SK-N-SH treated with all-trans-retinoic acid at 6 μM for 48 hours (cell line): ENCODE results near the gene B4GALNT3.

Experiments
- ARNTL ChIP-seq: fragments of 450-650 bp; formaldehyde crosslinking; IDR thresholded peaks from 2 replicates; pipeline ENCODE4 v1.5.0; 2020; ENCODE audit warnings: low read depth, mild to moderate bottlenecking, moderate library complexity, borderline replicate concordance
- CSDC2 ChIP-seq: fragments of 250-450 bp; sonication (Bioruptor Pico); IDR thresholded peaks from 2 replicates; pipeline ENCODE4 v1.5.0; 2020; ENCODE audit warnings: mild to moderate bottlenecking, moderate library complexity
- ESRRG ChIP-seq: fragments of 250-450 bp; sonication (Bioruptor Pico); IDR thresholded peaks from 2 replicates; pipeline ENCODE4 v1.6.1; 2021; ENCODE audit warnings: mild to moderate bottlenecking
- OSR1 ChIP-seq: fragments of 250-450 bp; sonication (Bioruptor Pico); IDR thresholded peaks from 2 replicates; pipeline ENCODE4 v1.8.0; 2022; ENCODE audit warnings: moderate library complexity, mild to moderate bottlenecking, inconsistent platforms
- RARB ChIP-seq: fragments of 250-450 bp; sonication (Bioruptor Pico); IDR thresholded peaks from 2 replicates; pipeline ENCODE4 v1.8.0; 2021; ENCODE audit warnings: mild to moderate bottlenecking, moderate library complexity
- SNAI2 ChIP-seq: fragments of 250-450 bp; sonication (Bioruptor Pico); IDR thresholded peaks from 2 replicates; pipeline ENCODE4 v1.5.0; 2020; ENCODE audit warnings: mild to moderate bottlenecking, moderate library complexity
- ZFP3 ChIP-seq: fragments of 250-450 bp; sonication (Bioruptor Pico); IDR thresholded peaks from 2 replicates; pipeline ENCODE4 v1.5.0; 2020; ENCODE audit warnings: mild to moderate bottlenecking, moderate library complexity
- ZFP30 ChIP-seq: fragments of 450-650 bp; formaldehyde crosslinking; IDR thresholded peaks from 2 replicates; pipeline ENCODE4 v1.5.0; 2022; ENCODE audit warnings: mild to moderate bottlenecking, moderate library complexity
- TF ChIP-seq, protein P1 (sequence below): fragments of 250-450 bp; sonication (Bioruptor Pico); IDR thresholded peaks from 2 replicates; pipeline ENCODE4 v1.8.0; 2020; ENCODE audit warnings: mild to moderate bottlenecking, moderate library complexity, borderline replicate concordance
- TF ChIP-seq, protein P2 (sequence below): fragments of 250-450 bp; sonication (Bioruptor Pico); IDR thresholded peaks from 2 replicates; pipeline ENCODE4 v1.5.1; 2020; ENCODE audit warnings: low read depth, mild to moderate bottlenecking, moderate library complexity
- TF ChIP-seq, protein P3 (sequence below): fragments of 250-450 bp; sonication (Bioruptor Pico); IDR thresholded peaks from 2 replicates; pipeline ENCODE4 v1.5.0; 2020; ENCODE audit warnings: mild to moderate bottlenecking, moderate library complexity
- TF ChIP-seq, protein P4 (sequence below): fragments of 250-450 bp; sonication (Bioruptor Pico); IDR thresholded peaks from 2 replicates; pipeline ENCODE4 v1.8.0; 2021; ENCODE audit warnings: low read depth, mild to moderate bottlenecking, moderate library complexity, borderline replicate concordance

- TF ChIP-seq OSR1 (CRISPR knock-in tag) (no peak), CSDC2 (no peak), ZFP30 (no peak), RARB (CRISPR knock-in tag) (no peak), SNAI2 (no peak), ZFP3 (no peak), ARNTL (CRISPR knock-in tag) (no peak), ESRRG (CRISPR knock-in tag) (no peak)
- TF ChIP-seq, protein P1, sequence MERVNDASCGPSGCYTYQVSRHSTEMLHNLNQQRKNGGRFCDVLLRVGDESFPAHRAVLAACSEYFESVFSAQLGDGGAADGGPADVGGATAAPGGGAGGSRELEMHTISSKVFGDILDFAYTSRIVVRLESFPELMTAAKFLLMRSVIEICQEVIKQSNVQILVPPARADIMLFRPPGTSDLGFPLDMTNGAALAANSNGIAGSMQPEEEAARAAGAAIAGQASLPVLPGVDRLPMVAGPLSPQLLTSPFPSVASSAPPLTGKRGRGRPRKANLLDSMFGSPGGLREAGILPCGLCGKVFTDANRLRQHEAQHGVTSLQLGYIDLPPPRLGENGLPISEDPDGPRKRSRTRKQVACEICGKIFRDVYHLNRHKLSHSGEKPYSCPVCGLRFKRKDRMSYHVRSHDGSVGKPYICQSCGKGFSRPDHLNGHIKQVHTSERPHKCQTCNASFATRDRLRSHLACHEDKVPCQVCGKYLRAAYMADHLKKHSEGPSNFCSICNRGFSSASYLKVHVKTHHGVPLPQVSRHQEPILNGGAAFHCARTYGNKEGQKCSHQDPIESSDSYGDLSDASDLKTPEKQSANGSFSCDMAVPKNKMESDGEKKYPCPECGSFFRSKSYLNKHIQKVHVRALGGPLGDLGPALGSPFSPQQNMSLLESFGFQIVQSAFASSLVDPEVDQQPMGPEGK (CRISPR knock-in tag), result no peak
- TF ChIP-seq, protein P2, sequence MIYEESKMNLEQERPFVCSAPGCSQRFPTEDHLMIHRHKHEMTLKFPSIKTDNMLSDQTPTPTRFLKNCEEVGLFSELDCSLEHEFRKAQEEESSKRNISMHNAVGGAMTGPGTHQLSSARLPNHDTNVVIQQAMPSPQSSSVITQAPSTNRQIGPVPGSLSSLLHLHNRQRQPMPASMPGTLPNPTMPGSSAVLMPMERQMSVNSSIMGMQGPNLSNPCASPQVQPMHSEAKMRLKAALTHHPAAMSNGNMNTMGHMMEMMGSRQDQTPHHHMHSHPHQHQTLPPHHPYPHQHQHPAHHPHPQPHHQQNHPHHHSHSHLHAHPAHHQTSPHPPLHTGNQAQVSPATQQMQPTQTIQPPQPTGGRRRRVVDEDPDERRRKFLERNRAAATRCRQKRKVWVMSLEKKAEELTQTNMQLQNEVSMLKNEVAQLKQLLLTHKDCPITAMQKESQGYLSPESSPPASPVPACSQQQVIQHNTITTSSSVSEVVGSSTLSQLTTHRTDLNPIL (CRISPR knock-in tag), result no peak
- TF ChIP-seq, protein P3, sequence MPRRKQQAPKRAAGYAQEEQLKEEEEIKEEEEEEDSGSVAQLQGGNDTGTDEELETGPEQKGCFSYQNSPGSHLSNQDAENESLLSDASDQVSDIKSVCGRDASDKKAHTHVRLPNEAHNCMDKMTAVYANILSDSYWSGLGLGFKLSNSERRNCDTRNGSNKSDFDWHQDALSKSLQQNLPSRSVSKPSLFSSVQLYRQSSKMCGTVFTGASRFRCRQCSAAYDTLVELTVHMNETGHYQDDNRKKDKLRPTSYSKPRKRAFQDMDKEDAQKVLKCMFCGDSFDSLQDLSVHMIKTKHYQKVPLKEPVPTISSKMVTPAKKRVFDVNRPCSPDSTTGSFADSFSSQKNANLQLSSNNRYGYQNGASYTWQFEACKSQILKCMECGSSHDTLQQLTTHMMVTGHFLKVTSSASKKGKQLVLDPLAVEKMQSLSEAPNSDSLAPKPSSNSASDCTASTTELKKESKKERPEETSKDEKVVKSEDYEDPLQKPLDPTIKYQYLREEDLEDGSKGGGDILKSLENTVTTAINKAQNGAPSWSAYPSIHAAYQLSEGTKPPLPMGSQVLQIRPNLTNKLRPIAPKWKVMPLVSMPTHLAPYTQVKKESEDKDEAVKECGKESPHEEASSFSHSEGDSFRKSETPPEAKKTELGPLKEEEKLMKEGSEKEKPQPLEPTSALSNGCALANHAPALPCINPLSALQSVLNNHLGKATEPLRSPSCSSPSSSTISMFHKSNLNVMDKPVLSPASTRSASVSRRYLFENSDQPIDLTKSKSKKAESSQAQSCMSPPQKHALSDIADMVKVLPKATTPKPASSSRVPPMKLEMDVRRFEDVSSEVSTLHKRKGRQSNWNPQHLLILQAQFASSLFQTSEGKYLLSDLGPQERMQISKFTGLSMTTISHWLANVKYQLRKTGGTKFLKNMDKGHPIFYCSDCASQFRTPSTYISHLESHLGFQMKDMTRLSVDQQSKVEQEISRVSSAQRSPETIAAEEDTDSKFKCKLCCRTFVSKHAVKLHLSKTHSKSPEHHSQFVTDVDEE (CRISPR knock-in tag), result no peak
- TF ChIP-seq, protein P4, sequence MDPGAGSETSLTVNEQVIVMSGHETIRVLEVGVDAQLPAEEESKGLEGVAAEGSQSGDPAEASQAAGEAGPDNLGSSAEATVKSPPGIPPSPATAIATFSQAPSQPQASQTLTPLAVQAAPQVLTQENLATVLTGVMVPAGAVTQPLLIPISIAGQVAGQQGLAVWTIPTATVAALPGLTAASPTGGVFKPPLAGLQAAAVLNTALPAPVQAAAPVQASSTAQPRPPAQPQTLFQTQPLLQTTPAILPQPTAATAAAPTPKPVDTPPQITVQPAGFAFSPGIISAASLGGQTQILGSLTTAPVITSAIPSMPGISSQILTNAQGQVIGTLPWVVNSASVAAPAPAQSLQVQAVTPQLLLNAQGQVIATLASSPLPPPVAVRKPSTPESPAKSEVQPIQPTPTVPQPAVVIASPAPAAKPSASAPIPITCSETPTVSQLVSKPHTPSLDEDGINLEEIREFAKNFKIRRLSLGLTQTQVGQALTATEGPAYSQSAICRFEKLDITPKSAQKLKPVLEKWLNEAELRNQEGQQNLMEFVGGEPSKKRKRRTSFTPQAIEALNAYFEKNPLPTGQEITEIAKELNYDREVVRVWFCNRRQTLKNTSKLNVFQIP (CRISPR knock-in tag), result no peak
Measured at GRCh38 chr12:534216-534615, 74.5 kb downstream of the B4GALNT3 start.
